Caki2 (cell line): ENCODE data around the gene TAF11L12. TPM values are rescaled to one million over a fixed set of nuclear protein-coding genes. Genes with fewer than 3 reads are reported as not detected.
"Not testable (repeated sequence)": the region's sequence is repeated elsewhere in the genome, so short reads cannot be mapped to it uniquely, and the experiment has no call there.

Source experiments
- DNase-seq: peaks from one replicate; pipeline ENCODE4 v3.0.0-alpha.2; 2015; ENCODE audit warnings: low read depth
- in situ Hi-C: cut with HindIII; loops from 2 replicates; pipeline ENCODE4 v1.10.0; 2016; ENCODE audit warnings: low sequenced_read_pairs, low pct_unique_long_range_greater_than_20kb, mixed read lengths
- total RNA-seq: library from RNA; depleted of rRNA; stranded (reverse); fragments of >200 nt; shearing (Covaris generic); gene quantifications from 2 replicates; pipeline ENCODE4 v1.2.3, GENCODE V29; 2014; ENCODE audit warnings: low replicate concordance; rRNA removed

TAF11L12 gene
- not detected in 2 replicates for total RNA-seq

DNA sequence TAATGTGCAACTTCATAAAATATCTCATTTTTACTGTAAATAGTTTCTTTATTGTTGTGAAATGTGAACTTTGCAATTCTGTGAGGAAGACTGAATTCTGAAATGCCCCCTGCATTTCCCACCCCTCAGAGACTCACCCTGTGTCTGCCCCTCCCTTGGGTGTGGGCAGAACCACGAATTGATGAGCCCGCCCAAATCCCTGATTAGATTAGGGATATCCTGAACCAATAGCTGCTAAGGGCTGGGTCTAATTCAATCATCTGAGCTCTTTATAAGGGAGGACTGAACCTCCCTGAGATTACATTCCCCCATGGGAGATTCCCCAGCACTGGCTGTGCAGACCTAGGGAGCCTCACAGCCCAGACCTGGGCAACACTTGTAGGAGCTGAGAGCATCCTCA is at the start of gene TAF11L12:
Gene TAF11L12, plus strand, starts transcription at position 301 of the 400 bp plus-strand sequence.
- in situ Hi-C loops, DNase-seq: not testable (repeated sequence)

DNA sequence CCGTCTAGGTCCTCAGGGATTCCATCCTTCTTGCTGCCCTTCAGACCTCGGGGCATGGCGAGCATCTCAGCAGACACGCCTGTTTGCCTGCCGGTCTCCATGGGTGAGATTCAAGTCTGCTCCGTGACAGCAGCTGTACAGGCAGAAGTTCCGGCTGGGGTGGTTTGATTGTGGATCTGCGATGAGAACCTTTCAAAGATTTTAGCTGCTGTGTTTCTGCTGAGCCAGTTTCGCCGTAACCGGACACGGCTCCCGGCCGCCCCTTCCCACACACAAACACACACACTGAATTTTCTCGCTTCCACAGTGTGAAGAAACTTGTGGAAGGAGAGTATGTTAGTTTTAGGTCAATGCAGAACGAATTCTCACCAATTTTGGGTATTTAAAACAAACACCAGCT is 24.5 kb upstream of the TAF11L12 start, which contains the start of gene TAF11L7:
Gene TAF11L7, minus strand, starts transcription at position 101 of the 400 bp plus-strand sequence.
- in situ Hi-C loops, DNase-seq: not testable (repeated sequence)

DNA sequence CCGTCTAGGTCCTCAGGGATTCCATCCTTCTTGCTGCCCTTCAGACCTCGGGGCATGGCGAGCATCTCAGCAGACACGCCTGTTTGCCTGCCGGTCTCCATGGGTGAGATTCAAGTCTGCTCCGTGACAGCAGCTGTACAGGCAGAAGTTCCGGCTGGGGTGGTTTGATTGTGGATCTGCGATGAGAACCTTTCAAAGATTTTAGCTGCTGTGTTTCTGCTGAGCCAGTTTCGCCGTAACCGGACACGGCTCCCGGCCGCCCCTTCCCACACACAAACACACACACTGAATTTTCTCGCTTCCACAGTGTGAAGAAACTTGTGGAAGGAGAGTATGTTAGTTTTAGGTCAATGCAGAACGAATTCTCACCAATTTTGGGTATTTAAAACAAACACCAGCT is 19.3 kb upstream of the TAF11L12 start, which contains the start of gene TAF11L8:
Gene TAF11L8, minus strand, starts transcription at position 101 of the 400 bp plus-strand sequence.
- in situ Hi-C loops, DNase-seq: not testable (repeated sequence)

DNA sequence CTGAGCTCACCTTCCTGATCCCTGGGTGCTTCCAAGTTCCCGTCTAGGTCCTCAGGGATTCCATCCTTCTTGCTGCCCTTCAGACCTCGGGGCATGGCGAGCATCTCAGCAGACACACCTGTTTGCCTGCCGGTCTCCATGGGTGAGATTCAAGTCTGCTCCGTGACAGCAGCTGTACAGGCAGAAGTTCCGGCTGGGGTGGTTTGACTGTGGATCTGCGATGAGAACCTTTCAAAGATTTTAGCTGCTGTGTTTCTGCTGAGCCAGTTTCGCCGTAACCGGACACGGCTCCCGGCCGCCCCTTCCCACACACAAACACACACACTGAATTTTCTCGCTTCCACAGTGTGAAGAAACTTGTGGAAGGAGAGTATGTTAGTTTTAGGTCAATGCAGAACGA is 15.9 kb upstream of the TAF11L12 start, which contains the start of gene TAF11L9:
Gene TAF11L9, minus strand, starts transcription at position 140 of the 400 bp plus-strand sequence.
- in situ Hi-C loops, DNase-seq: not testable (repeated sequence)

DNA sequence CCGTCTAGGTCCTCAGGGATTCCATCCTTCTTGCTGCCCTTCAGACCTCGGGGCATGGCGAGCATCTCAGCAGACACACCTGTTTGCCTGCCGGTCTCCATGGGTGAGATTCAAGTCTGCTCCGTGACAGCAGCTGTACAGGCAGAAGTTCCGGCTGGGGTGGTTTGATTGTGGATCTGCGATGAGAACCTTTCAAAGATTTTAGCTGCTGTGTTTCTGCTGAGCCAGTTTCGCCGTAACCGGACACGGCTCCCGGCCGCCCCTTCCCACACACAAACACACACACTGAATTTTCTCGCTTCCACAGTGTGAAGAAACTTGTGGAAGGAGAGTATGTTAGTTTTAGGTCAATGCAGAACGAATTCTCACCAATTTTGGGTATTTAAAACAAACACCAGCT is 12.5 kb upstream of the TAF11L12 start, which contains the start of gene TAF11L10:
Gene TAF11L10, minus strand, starts transcription at position 101 of the 400 bp plus-strand sequence.
- in situ Hi-C loops, DNase-seq: not testable (repeated sequence)

DNA sequence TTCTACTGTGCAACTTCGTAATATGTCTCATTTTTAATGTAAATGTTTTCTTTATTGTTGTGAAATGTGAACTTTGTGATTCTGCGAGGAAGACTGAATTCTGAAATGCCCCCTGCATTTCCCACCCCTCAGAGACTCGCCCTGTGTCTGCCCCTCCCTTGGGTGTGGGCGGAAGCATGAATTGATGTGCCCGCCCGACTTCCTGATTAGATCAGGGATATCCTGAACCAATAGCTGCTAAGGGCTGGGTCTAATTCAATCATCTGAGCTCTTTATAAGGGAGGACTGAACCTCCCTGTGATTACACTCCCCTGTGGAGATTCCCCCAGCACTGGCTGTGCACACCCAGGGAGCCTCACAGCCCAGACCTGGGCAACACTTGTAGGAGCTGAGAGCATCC is 6.3 kb upstream of the TAF11L12 start, which contains the start of gene TAF11L11:
Gene TAF11L11, plus strand, starts transcription at position 304 of the 400 bp plus-strand sequence.
- in situ Hi-C loops, DNase-seq: not testable (repeated sequence)

DNA sequence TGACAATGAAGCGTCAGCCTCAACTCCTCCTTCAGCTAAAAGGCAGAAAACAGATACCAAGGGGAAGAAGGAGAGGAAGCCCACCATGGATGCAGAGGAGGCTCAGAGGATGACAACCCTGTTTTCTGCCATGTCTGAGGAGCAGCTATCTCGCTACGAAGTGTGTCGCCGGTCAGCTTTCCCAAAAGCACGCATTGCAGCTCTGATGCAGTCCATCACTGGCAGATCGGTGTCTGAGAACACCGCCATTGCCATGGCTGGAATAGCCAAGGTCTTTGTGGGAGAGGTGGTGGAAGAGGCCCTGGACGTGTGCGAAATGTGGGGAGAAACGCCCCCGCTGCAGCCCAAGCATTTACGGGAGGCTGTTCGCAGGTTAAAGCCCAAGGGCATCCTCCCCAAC is 5.2 kb upstream of the TAF11L12 start:
- in situ Hi-C loops: no loop called here
- no peak for DNase-seq

DNA sequence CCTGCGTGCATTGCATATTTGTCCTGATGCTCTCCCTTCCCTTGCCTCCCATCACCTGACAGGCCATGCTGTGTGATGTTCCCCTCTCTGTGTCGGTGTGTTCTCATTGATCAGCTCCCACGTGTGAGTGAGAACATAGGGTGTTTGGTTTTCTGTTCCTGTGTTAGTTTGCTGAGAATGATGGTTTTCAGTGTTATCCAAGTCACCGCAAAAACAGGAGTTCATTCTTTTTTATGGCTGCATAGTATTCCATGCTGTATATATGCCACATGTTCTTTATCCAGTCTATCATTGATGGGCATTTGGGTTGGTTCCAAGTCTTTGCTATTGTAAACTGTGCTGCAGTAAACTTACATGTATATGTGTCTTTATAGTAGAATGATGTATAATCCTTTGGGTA is 2.7 kb upstream of the TAF11L12 start:
- in situ Hi-C loops, DNase-seq: not testable (repeated sequence)

DNA sequence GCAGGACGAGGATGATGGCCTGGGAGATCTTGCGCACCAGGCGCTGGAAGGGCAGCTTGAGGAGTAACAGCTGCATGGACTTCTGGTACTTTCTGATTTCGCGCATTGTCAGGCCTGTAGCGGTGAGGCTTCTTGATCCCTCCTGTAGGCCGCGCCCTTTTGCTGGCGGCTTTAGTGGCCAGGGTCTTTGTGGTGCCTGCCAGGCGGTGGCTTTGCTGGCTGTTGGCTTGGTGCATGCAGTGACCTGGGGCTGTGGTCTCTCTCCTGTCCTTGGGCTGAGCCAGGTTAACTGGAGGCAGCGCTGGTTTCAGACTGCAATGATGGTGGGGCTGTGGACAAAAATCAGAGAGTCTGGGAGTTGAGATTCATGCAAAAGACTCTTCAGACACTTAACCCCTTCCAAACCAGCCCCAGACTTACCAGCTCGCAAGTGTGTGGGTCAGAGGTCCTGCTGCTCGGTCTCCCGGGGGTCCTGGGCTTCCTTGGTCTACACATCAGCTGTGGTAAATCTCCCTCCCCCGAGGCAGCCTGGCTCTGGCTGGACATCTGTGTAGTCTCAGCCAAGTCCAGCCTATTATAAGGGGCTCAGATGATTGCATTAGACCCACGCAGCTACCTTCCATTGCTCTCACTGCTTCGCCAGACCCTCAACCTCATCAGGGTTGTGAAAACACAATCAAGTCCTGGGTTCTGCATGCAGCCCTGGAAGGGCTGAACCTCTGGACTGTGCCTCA is 4.8 kb downstream of the TAF11L12 start:
- in situ Hi-C loops: no loop called here
- no peak for DNase-seq

DNA sequence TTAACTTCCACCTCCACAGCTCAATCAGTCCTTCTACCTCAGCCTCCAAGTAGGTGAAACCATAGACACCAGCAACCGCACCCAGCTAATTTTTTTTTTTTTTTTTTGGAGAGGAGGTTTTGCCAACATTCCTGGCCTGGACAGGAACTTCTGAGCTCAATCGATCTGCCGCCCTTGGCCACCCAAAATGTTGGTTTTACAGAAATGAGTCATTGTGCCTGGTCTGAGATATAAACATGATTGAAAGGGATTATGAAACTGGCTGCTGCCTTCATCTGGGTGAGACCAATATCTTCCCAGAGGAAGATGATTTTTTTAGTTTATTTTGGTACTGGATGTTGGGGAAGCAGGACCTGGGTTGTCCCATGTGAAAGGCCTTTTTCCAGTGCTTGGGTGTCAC is 9.2 kb downstream of the TAF11L12 start:
- DNase-seq: no peak
- in situ Hi-C loops: no loop called here

DNA sequence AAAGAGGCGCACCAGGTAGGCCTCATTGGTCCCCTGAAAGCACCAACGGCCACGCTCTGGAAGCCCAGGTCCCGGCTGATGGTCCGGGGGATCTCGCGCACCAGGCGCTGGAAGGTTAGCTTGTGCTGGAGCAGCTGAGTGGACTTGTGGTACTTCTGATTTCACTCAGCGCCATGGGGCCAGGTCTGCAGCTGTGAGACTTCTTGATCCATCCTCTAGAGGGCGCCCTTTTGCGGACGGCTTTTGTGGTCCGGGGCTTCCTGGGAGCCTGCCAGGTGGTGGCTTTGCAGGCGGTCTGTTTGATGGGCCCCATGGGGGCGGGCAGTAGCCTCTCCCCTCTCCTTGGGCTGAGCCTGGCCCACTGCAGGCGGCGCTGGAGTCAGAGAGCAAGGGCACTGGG is 10.4 kb downstream of the TAF11L12 start:
- in situ Hi-C loops: no loop called here
- DNase-seq: no peak

DNA sequence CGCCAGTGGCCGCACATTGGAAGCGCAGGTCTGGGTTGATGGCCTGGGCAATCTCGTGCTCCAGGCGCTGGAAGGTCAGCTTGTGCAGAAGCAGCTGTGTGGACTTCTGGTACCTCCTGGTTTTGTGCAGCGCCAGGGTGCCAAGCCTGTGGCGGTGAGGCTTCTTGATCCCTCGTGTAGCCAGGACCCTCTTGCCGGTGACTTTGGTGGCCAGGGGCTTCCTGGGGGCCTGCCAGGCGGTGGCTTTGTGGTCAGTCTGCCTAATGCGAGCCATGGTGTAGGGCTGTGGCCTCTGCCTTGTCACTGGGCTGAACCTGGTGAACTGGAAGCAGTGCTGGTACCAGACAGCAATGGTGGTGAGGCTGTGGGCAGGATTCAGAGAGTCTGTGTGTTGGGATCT is 15.5 kb downstream of the TAF11L12 start:
- in situ Hi-C loops: no loop called here
- DNase-seq: no peak

DNA sequence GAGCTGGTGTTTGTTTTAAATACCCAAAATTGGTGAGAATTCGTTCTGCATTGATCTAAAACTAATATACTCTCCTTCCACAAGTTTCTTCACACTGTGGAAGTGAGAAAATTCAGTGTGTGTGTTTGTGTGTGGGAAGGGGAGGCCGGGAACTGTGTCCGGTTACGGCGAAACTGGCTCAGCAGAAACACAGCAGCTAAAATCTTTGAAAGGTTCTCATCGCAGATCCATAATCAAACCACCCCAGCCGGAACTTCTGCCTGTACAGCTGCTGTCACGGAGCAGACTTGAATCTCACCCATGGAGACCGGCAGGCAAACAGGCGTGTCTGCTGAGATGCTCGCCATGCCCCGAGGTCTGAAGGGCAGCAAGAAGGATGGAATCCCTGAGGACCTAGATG is 21.6 kb downstream of the TAF11L12 start, which contains the start of gene TAF11L13:
Gene TAF11L13, plus strand, starts transcription at position 301 of the 400 bp plus-strand sequence.
- DNase-seq, in situ Hi-C loops: not testable (repeated sequence)

DNA sequence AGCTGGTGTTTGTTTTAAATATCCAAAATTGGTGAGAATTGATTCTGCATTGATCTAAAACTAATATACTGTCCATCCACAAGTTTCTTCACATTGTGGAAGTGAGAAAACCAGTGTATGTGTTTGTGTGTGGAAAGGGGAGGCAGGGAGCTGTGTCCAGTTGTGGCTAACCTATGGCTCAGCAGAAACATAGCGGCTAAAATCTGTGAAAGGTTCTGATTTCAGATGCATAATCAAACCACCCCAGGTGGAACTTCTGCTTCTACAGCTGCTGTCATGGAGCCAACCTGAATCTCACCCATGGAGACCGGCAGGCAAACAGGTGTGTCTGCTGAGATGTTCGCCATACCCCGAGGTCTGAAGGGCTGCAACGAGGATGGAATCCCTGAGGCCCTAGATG is 24.0 kb downstream of the TAF11L12 start, which contains the start of gene TAF11L14:
Gene TAF11L14, plus strand, starts transcription at position 301 of the 400 bp plus-strand sequence.
- in situ Hi-C loops: no loop called here
- no peak for DNase-seq

DNA sequence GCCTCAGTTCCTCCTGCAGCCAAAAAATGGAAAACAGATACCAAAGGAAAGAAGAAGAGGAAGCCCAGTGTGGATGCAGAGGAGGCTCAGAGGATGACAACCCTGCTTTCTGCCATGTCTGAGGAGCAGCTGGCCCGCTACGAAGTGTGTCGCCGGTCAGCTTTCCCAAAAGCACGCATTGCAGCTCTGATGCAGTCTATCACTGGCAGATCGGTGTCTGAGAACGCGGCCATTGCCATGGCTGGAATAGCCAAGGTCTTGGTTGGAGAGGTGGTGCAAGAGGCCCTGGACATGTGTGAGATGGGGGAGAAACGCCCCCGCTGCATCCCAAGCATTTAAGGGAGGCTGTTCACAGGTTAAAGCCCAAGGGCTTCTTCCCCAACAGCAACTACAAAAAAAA is 39.0 kb downstream of the TAF11L12 start:
- in situ Hi-C loops, DNase-seq: not testable (repeated sequence)

DNA sequence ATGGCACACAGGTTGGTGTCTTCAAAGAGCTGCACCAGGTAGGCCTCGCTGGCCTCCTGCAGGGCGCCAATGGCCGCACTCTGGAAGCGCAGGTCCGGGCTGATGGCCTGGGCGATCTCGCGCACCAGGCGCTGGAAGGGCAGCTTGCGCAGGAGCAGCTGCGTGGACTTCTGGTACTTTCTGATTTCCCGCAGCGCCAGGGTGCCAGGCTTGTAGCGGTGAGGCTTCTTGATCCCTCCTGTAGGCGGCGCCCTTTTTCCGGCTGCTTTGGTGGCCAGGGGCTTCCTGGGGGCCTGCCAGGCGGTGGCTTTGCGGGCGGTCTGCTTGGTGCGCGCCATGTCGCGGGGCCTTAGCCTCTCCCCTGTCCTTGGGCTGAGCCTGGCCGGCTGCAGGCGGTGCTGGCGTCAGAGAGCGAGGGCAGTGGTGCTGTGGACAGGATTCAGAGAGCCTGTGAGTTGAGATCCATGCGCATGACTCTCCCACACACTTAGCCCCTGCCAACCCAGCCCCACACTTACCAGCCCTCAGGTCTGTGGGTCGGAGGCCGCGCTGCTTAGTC is 45.1 kb downstream of the TAF11L12 start:
- in situ Hi-C loops, DNase-seq: not testable (repeated sequence)

DNA sequence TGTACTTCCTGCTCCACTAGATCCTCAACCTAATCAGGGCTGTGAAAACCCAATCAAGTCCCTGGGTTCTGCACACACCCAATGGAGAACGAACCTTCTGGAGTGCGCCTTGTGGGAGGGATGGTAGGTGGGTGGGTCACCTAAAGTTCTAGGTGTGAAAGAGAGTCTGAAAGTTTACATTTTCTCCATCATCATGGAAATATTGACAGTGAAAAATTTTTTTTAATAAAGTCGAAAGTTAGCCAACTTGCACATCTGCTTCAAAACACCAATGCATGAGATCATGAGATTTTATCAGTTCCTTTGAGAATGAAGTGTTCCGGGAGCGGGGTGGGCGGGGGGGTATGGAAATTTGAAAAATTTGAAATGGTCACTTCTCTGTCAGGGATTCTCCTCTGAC is 45.7 kb downstream of the TAF11L12 start:
- DNase-seq: no peak

More for the DNA sequence above, 45.7 kb downstream of the TAF11L12 start:
- in situ Hi-C loops: no loop called here
